T-helper 17 cell (primary cell): ENCODE results near the gene SRP54. TPM values are rescaled to one million over a fixed set of nuclear protein-coding genes. Genes with fewer than 3 reads are reported as not detected.
"Not testable (repeated sequence)": the region's sequence is repeated elsewhere in the genome, so short reads cannot be mapped to it uniquely, and the experiment has no call there.

Experiments used
- ATAC-seq: fragments of 150-1000 bp; cut with Tn5 transposase; 2 replicates; pipeline ENCODE4 v1.10.0; 2021; ENCODE audit warnings: mild to moderate bottlenecking, moderate library complexity
- DNase-seq, 3 donors: peaks; one replicate each; pipeline versions ENCODE4 v3.0.0 to v3.0.0-alpha.2; 2020 to 2021
- H3K9me3 ChIP-seq: one replicate; pipeline ENCODE4 v1.7.0; 2013; ENCODE audit warnings: low read length, mild to moderate bottlenecking; ENCODE audit not compliant: control insufficient read depth, poor library complexity, severe bottlenecking
- H3K27ac Mint-ChIP-seq: one replicate; pipeline ENCODE4 v1.8.0; 2022; ENCODE audit warnings: mild to moderate bottlenecking, moderate library complexity, mixed read lengths
- H3K27me3 Mint-ChIP-seq: one replicate; pipeline ENCODE4 v1.8.0; 2022; ENCODE audit warnings: mixed read lengths
- H3K36me3 Mint-ChIP-seq: one replicate; pipeline ENCODE4 v1.8.0; 2022; ENCODE audit warnings: low read depth, mixed read lengths
- H3K4me1 Mint-ChIP-seq: one replicate; pipeline ENCODE4 v1.8.0; 2022; ENCODE audit warnings: mild to moderate bottlenecking, mixed read lengths
- H3K4me3 Mint-ChIP-seq: one replicate; pipeline ENCODE4 v1.8.0; 2022; ENCODE audit warnings: mild to moderate bottlenecking, moderate library complexity, mixed read lengths
- total RNA-seq, 4 donors: library from RNA in 2 of 4; stranded (reverse) in 2 of 4; gene quantifications; one replicate each; pipeline ENCODE4 v1.2.3 and lab custom pipeline; 2022 to 2026

Gene SRP54
- total RNA-seq, 2 donors from 2014 or later: 35.0 to 37.9 TPM

- DNase-seq (no peak), ATAC-seq (no peak)
- Mint-ChIP-seq H3K4me3 (no peak overlapping the region), H3K27me3 (no peaks in the 10 kb centered on the region), H3K27ac (peak overlapping the region; percentile 83), H3K4me1 (peaks cover 15% of the 10 kb centered on the region), H3K36me3 (peaks cover 2% of the 10 kb centered on the region)
- no peaks in the 10 kb centered on the region for H3K9me3 ChIP-seq
Observed at GRCh38 chr14:34994668-34995067, 11.9 kb downstream of the SRP54 start.

- peak overlapping the region; percentile 21 for H3K27ac Mint-ChIP-seq
- no peak for DNase-seq
- H3K4me1 Mint-ChIP-seq: peaks cover 9% of the 10 kb centered on the region
- ATAC-seq: no peak
- peaks cover 5% of the 10 kb centered on the region for H3K36me3 Mint-ChIP-seq
- no peak overlapping the region for H3K4me3 Mint-ChIP-seq
- no peaks in the 10 kb centered on the region for H3K9me3 ChIP-seq
- H3K27me3 Mint-ChIP-seq: no peaks in the 10 kb centered on the region
Observed at GRCh38 chr14:34997762-34998161, 15.0 kb downstream of the SRP54 start.

- ATAC-seq (no peak), DNase-seq (no peak)
- H3K36me3 Mint-ChIP-seq: peaks cover 3% of the 10 kb centered on the region
- no peaks in the 10 kb centered on the region for H3K9me3 ChIP-seq
- H3K27ac Mint-ChIP-seq: no peak overlapping the region
- H3K4me1 Mint-ChIP-seq: peaks cover 5% of the 10 kb centered on the region
- no peaks in the 10 kb centered on the region for H3K27me3 Mint-ChIP-seq
- no peak overlapping the region for H3K4me3 Mint-ChIP-seq
Observed at GRCh38 chr14:34999500-34999899, 16.7 kb downstream of the SRP54 start.

GRCh38 chr14:35001621-35002020 is 18.8 kb downstream of the SRP54 start:
- no peak overlapping the region for H3K4me3 Mint-ChIP-seq
- no peaks in the 10 kb centered on the region for H3K27me3 Mint-ChIP-seq
- H3K9me3 ChIP-seq: no peaks in the 10 kb centered on the region
- DNase-seq (no peak), ATAC-seq (no peak)
- H3K27ac Mint-ChIP-seq: no peak overlapping the region
- H3K4me1 Mint-ChIP-seq: peaks cover 4% of the 10 kb centered on the region
- H3K36me3 Mint-ChIP-seq: peaks cover 2% of the 10 kb centered on the region

GRCh38 chr14:35004839-35005238 is 22.0 kb downstream of the SRP54 start:
- Mint-ChIP-seq H3K4me1 (peaks cover 2% of the 10 kb centered on the region), H3K27ac (no peak overlapping the region), H3K27me3 (no peaks in the 10 kb centered on the region), H3K36me3 (peaks cover 5% of the 10 kb centered on the region), H3K4me3 (no peak overlapping the region)
- DNase-seq: no peak
- no peaks in the 10 kb centered on the region for H3K9me3 ChIP-seq
- ATAC-seq: no peak

GRCh38 chr14:35016568-35016967 is 33.8 kb downstream of the SRP54 start:
- no peak overlapping the region for H3K4me3 Mint-ChIP-seq
- peak overlapping the region; percentile 87 for H3K27ac Mint-ChIP-seq

GRCh38 chr14:35020713-35021112 is 37.9 kb downstream of the SRP54 start:
- ATAC-seq (no peak), DNase-seq (no peak)
- Mint-ChIP-seq H3K4me1 (peaks cover 4% of the 10 kb centered on the region), H3K27me3 (no peaks in the 10 kb centered on the region), H3K4me3 (peak overlapping the region; percentile 19), H3K27ac (no peak overlapping the region), H3K36me3 (peaks cover 20% of the 10 kb centered on the region)
- no peaks in the 10 kb centered on the region for H3K9me3 ChIP-seq

More at GRCh38 chr14:35016568-35016967, 33.8 kb downstream of the SRP54 start:
- no peak for ATAC-seq
- no peak for DNase-seq
- H3K4me1 Mint-ChIP-seq: peaks cover 8% of the 10 kb centered on the region
- no peaks in the 10 kb centered on the region for H3K27me3 Mint-ChIP-seq
- H3K9me3 ChIP-seq: no peaks in the 10 kb centered on the region
- peaks cover 24% of the 10 kb centered on the region for H3K36me3 Mint-ChIP-seq

GRCh38 chr14:35028435-35028834 is 45.6 kb downstream of the SRP54 start:
- peaks cover 3% of the 10 kb centered on the region for H3K9me3 ChIP-seq
- Mint-ChIP-seq H3K27me3 (no peaks in the 10 kb centered on the region), H3K27ac (no peak overlapping the region), H3K4me3 (no peak overlapping the region), H3K36me3 (peaks cover 5% of the 10 kb centered on the region), H3K4me1 (no peaks in the 10 kb centered on the region)
- no peak for DNase-seq
- no peak for ATAC-seq

- Mint-ChIP-seq H3K36me3 (peaks cover 5% of the 10 kb centered on the region), H3K27ac (no peak overlapping the region), H3K4me3 (no peak overlapping the region)
Observed at GRCh38 chr14:35032562-35032961, 49.8 kb downstream of the SRP54 start.

GRCh38 chr14:35034440-35034833 is 51.6 kb downstream of the SRP54 start:
- ATAC-seq (no peak), DNase-seq (no peak)
- Mint-ChIP-seq H3K36me3 (no peaks in the 10 kb centered on the region), H3K27ac (no peak overlapping the region), H3K4me1 (no peaks in the 10 kb centered on the region), H3K4me3 (no peak overlapping the region), H3K27me3 (no peaks in the 10 kb centered on the region)
- H3K9me3 ChIP-seq: peaks cover 11% of the 10 kb centered on the region

More at GRCh38 chr14:35032562-35032961, 49.8 kb downstream of the SRP54 start:
- H3K9me3 ChIP-seq: peaks cover 11% of the 10 kb centered on the region
- ATAC-seq: no peak
- Mint-ChIP-seq H3K4me1 (no peaks in the 10 kb centered on the region), H3K27me3 (no peaks in the 10 kb centered on the region)
- DNase-seq: no peak

- not testable (repeated sequence) for DNase-seq, H3K27ac Mint-ChIP-seq, H3K36me3 Mint-ChIP-seq, H3K4me3 Mint-ChIP-seq, H3K27me3 Mint-ChIP-seq, ATAC-seq, H3K4me1 Mint-ChIP-seq
- H3K9me3 ChIP-seq: peaks cover 11% of the 10 kb centered on the region
Observed at GRCh38 chr14:35034944-35035554, 52.3 kb downstream of the SRP54 start.

- not testable (repeated sequence) for DNase-seq, H3K4me3 Mint-ChIP-seq, H3K4me1 Mint-ChIP-seq, H3K27me3 Mint-ChIP-seq, H3K9me3 ChIP-seq, ATAC-seq, H3K27ac Mint-ChIP-seq, H3K36me3 Mint-ChIP-seq
Observed at GRCh38 chr14:35038312-35038711, 55.5 kb downstream of the SRP54 start.

GRCh38 chr14:35042632-35043031 is 59.8 kb downstream of the SRP54 start:
- no peak for DNase-seq
- Mint-ChIP-seq H3K27ac (peak overlapping the region; percentile 57), H3K4me3 (no peak overlapping the region)

GRCh38 chr14:35043046-35043445 is 60.3 kb downstream of the SRP54 start:
- ATAC-seq (no peak), DNase-seq (no peak)
- no peaks in the 10 kb centered on the region for H3K9me3 ChIP-seq
- H3K27me3 Mint-ChIP-seq: no peaks in the 10 kb centered on the region
- peaks cover 18% of the 10 kb centered on the region for H3K4me1 Mint-ChIP-seq
- peak overlapping the region; percentile 57 for H3K27ac Mint-ChIP-seq
- H3K4me3 Mint-ChIP-seq: no peak overlapping the region
- peaks cover 2% of the 10 kb centered on the region for H3K36me3 Mint-ChIP-seq

More at GRCh38 chr14:35042632-35043031, 59.8 kb downstream of the SRP54 start:
- H3K27me3 Mint-ChIP-seq: no peaks in the 10 kb centered on the region
- ATAC-seq: no peak
- no peaks in the 10 kb centered on the region for H3K9me3 ChIP-seq
- peaks cover 16% of the 10 kb centered on the region for H3K4me1 Mint-ChIP-seq
- peaks cover 2% of the 10 kb centered on the region for H3K36me3 Mint-ChIP-seq
